NCI-H2171 (cell line): Measurements from ENCODE around the gene PPIP5K1.
"Not testable (repeated sequence)": the region's sequence is repeated elsewhere in the genome, so short reads cannot be mapped to it uniquely, and the experiment has no call there.

Experiments
- DNase-seq: peaks from one replicate; lab custom pipeline; 2025; lab: John Stamatoyannopoulos, UW

Gene PPIP5K1

GRCh38 chr15:43545426-43545825 is 44.6 kb downstream of the PPIP5K1 start:
- no peak for DNase-seq

GRCh38 chr15:43544266-43544665 is 45.7 kb downstream of the PPIP5K1 start:
- no peak for DNase-seq

DNA sequence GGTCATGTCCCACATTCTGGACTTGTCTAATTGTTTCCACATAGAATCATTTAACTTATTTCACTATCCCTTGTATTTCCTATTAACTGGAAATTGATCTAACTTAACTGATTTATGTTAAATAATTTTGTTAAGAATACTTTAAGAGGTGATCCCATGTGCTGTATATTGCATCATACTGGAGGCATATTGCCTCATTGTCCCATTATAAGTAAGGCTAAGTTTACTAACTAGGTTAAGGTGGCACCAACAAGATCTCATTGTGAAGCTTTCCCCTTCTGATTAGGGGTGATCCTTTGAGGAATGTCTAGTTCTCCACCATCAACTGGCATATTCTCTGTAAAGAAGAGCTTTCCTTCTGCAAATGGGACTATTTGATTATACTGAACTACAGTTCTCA is 48.2 kb downstream of the PPIP5K1 start:
- DNase-seq = no peak

- no peak for DNase-seq
These were observed 51.9 kb downstream of the PPIP5K1 start for GRCh38 chr15:43538091-43538490.

GRCh38 chr15:43534897-43535296 is 55.1 kb downstream of the PPIP5K1 start:
- no peak for DNase-seq

DNA sequence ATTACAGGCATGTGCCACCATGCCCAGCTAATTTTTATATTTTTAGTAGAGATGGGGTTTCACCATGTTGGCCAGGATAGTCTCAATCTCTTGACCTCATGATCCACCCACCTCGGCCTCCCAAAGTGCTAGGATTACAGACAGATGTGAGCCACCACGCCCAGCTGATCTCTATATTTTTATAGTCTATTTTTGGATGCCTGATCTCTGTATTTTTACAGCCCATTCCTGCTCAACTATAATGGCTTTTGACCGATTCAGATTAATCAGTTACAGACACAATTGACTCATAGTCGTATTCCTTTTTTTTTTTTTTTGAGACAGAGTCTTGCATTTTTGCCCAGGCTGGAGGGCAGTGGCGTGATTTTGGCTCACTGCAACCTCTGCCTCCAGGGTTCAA is 57.2 kb downstream of the PPIP5K1 start:
- not testable (repeated sequence) for DNase-seq

- DNase-seq = no peak
These were observed 58.9 kb downstream of the PPIP5K1 start for GRCh38 chr15:43531018-43531670.

DNA sequence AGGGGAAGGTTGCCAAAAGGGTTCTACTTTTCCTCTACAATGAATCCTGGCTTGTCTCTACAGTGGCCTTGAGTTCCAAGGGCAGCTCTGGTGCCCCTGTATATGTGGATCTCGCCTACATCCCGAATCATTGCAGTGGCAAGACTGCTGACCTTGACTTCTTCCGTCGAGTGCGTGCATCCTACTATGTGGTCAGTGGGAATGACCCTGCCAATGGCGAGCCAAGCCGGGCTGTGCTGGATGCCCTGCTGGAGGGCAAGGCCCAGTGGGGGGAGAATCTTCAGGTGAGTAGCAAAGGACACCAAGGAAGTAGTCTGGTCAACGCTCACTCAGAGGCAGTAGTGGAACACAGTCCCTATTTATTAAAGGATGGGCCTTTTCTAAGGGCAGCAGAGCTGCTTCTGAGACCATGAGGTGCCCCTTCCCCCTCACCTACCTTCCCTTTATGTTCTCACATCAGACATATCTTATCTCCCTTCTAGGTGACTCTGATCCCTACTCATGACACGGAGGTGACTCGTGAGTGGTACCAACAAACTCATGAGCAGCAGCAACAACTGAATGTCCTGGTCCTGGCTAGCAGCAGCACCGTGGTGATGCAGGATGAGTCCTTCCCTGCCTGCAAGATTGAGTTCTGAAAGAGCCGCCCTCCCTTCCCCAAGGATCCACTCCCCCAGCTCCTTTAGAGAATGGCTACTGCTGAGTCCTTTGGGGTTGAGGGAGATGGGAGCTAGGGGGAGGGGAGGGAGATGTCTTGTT is 60.2 kb downstream of the PPIP5K1 start:
- no peak for DNase-seq

GRCh38 chr15:43529141-43529540 is 60.9 kb downstream of the PPIP5K1 start:
- no peak for DNase-seq

DNA sequence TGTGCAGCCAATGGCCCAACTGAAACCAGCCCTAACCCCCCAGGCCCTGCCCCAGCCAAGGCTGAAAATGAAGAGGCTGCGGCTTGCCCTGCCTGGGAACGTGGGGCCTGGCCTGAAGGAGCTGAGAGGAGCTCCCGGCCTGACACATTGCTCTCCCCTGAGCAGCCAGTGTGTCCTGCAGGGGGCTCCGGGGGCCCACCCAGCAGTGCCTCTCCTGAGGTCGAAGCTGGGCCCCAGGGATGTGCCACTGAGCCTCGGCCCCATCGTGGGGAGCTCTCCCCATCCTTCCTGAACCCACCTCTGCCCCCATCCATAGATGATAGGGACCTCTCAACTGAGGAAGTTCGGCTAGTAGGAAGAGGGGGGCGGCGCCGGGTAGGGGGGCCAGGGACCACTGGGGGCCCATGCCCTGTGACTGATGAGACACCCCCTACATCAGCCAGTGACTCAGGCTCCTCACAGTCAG is 61.4 kb downstream of the PPIP5K1 start:
- DNase-seq = no peak

- DNase-seq = no peak
These were observed 62.0 kb downstream of the PPIP5K1 start for GRCh38 chr15:43527802-43528541.

GRCh38 chr15:43527016-43527801 is 62.8 kb downstream of the PPIP5K1 start:
- DNase-seq = no peak

- no peak for DNase-seq
These were observed 63.6 kb downstream of the PPIP5K1 start for GRCh38 chr15:43526261-43526930.

DNA sequence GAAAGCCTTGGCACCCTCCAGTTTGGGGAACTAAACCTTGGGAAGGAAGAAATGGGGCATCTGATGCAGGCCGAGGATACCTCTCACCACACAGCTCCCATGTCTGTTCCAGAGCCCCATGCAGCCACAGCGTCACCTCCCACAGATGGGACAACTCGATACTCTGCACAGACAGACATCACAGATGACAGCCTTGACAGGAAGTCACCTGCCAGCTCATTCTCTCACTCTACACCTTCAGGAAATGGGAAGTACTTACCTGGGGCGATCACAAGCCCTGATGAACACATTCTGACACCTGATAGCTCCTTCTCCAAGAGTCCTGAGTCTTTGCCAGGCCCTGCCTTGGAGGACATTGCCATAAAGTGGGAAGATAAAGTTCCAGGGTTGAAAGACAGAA is 64.9 kb downstream of the PPIP5K1 start:
- DNase-seq = no peak

- DNase-seq = no peak
These were observed 65.7 kb downstream of the PPIP5K1 start for GRCh38 chr15:43524254-43524845.

DNA sequence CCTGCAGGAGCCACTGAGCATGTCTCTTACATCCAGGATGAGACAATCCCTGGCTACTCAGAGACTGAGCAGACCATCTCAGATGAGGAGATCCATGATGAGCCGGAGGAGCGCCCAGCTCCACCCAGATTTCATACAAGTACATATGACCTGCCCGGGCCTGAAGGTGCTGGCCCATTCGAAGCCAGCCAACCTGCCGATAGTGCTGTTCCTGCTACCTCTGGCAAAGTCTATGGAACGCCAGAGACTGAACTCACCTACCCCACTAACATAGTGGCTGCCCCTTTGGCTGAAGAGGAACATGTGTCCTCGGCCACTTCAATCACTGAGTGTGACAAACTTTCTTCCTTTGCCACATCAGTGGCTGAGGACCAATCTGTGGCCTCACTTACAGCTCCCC is 66.4 kb downstream of the PPIP5K1 start:
- DNase-seq = no peak

DNA sequence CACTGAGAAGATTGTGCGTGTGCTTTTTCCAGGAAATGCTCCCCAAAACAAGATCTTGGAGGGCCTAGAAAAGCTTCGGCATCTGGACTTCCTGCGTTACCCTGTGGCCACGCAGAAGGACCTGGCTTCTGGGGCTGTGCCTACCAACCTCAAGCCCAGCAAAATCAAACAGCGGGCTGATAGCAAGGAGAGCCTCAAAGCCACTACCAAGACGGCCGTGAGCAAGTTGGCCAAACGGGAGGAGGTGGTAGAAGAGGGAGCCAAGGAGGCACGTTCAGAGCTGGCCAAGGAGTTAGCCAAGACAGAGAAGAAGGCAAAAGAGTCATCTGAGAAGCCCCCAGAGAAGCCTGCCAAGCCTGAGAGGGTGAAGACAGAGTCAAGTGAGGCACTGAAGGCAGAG is 67.8 kb downstream of the PPIP5K1 start:
- DNase-seq = no peak

DNA sequence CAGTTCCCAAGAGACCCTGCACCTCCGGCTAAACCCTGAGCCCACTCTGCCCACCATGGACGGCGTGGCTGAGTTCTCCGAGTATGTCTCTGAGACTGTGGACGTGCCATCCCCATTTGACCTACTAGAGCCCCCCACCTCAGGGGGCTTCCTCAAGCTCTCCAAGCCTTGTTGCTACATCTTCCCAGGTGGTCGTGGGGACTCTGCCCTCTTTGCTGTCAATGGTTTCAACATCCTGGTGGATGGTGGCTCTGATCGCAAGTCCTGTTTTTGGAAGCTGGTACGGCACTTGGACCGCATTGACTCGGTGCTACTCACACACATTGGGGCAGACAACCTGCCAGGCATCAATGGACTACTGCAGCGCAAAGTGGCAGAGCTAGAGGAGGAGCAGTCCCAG is 68.6 kb downstream of the PPIP5K1 start:
- DNase-seq = no peak

GRCh38 chr15:43520138-43520537 is 69.9 kb downstream of the PPIP5K1 start:
- DNase-seq = no peak

- no peak for DNase-seq
These were observed 70.8 kb downstream of the PPIP5K1 start for GRCh38 chr15:43519196-43519595.

- peak; percentile 59 for DNase-seq
These were observed 71.7 kb downstream of the PPIP5K1 start for GRCh38 chr15:43518197-43518761.
